ENCODE data around the gene P2RY12.

P2RY12 gene

GRCh38 chr3:151315846-151316245 lies 68.7 kb downstream of the P2RY12 start:
- intact Hi-C loops (cut with DNase I), result no loop called here
- DNase-seq, result no peak

DNA sequence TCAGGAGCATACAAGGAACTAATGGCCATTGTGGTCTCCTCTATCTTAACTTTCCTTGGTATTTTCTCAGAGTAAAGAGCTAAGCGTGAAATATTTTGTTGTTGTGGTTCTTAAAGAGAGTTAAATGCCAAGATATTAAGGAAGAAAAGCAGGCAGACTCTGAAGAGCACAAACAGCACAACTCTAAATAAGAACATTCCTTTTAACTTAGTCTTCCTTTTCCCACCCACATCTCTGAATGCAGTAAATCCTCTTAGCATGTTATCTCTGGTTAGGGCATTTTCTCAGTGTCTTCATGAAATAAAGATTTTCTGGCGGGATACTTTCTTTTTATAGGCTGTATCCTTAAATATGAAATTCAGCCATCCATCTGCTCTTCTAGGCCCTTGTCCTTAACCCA lies 69.4 kb downstream of the P2RY12 start:
- intact Hi-C loops (cut with DNase I), result no loop called here
- DNase-seq, result no peak

DNA sequence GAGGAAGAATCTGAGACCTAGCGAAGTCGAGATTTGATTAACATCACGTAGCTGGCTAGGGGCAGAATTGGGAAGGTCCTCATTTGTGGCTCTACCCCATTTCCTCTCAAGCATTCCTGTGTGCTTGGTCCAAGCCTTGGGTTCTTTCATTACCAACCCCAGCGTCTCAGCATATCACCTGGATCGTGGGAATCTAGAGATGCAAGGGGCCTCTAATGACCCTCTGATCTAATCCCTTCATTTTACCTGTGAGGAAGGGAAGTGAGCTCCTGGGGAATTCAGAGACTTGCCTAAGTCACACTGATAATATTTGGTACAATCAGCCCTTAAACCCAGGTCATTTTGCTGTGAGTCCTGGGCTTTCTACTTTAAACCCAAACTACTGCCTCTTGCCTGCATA lies 70.0 kb downstream of the P2RY12 start:
- DNase-seq, result no peak
- intact Hi-C loops (cut with DNase I), result no loop called here

GRCh38 chr3:151314137-151314536 lies 70.4 kb downstream of the P2RY12 start:
- no peak for DNase-seq
- intact Hi-C loops (cut with DNase I), result no loop called here

- DNase-seq, result no peak
- intact Hi-C loops (cut with DNase I), result no loop called here
Observed at GRCh38 chr3:151312972-151313371, 71.6 kb downstream of the P2RY12 start.

DNA sequence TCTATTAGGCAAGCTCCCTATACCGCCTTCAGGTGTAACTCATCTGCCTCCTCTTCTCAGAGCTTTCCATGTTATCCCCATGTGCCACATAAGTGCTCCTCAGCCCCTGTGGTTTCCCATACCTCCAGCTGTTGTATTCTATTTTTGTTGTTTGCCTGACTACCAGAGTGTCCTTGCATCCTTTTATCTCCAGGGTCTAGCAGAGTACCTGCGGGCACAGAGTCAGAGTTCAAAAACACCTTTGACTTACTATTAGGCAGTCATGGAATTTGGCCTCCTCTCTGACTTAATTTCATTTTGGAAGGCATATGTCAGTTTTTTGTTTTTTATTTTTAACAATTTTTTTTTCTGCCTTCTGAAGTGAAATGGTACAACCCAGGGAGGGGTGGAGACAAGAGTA lies 75.0 kb downstream of the P2RY12 start:
- no peak for DNase-seq
- intact Hi-C loops (cut with DNase I), result no loop called here

DNA sequence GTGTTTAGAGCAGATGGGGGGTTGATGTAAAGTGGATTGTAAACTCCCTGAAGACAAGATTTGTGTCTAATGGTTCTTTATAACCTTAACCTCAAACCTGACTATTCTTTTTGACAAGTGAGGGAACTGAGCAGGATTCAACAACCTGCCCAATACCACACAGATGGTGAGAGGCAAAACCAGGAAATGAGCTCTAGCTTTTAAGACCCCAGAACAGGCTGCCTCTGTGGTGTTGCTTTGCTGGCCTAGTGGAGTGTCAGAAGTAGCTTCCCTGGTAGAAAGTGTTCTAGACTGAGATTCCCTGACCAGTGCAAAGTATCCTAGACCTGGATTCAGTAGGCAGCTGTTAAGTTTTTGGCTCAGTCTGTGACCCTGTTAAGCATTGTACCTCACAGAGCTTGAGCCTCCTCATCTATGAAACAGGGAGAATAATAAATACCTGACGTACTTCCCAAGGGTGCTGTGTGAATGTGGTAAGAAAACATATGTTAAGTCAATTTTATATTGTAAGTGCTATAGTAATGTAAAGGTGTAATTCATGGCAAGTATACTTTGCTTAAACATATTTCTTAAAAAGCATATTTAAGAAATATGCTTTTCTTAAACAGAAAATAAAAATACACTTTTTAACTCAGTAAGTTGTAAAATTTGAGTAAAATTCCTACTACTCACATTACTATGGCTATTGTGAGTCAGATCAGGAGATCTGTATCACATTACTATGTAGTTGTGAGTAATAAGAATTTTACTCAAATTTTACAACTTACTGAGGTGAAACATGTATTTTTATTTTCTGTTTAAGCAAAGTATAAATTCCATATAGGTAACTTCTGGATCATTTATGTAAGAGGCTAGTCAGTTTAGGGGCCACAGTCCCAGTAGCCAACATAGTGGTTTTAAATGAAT lies 76.7 kb downstream of the P2RY12 start:
- DNase-seq, result no peak
- intact Hi-C loops (cut with DNase I), result no loop called here

GRCh38 chr3:151307131-151307530 lies 77.4 kb downstream of the P2RY12 start:
- intact Hi-C loops (cut with DNase I), result no loop called here
- no peak for DNase-seq

DNA sequence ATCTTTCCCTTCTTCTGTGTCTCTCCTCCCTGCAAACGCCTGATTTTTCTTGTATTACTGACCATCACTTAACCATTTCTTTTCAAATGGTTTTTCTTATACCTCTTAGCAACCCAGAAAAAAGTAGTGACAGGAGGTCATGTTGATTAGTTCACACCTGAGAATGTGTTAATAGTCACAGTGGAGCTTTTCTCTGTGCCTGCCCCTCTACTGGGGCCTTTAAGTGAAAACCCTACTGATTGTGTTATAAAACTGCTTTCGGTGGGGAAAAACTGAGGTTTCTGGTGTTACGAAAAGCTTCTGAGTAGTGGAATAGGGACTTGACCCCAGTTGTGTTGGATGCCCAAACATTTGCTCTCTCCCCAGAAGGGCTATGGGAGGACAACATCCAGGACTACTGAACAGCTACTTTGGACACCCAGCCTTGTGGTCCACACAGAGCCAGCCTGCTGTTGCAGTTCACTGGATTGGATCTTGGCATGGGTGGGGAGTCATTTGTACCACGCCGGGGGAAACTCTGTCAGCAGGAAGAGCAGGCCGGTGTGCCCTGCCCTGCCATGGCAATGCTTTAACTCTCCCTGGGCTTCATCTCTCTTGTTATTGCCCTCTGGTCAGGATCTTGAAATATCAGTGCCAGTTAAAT lies 78.3 kb downstream of the P2RY12 start:
- intact Hi-C loops (cut with DNase I), result no loop called here
- DNase-seq, result no peak

- DNase-seq, result no peak
- intact Hi-C loops (cut with DNase I), result no loop called here
Observed at GRCh38 chr3:151305775-151306151, 78.8 kb downstream of the P2RY12 start.

DNA sequence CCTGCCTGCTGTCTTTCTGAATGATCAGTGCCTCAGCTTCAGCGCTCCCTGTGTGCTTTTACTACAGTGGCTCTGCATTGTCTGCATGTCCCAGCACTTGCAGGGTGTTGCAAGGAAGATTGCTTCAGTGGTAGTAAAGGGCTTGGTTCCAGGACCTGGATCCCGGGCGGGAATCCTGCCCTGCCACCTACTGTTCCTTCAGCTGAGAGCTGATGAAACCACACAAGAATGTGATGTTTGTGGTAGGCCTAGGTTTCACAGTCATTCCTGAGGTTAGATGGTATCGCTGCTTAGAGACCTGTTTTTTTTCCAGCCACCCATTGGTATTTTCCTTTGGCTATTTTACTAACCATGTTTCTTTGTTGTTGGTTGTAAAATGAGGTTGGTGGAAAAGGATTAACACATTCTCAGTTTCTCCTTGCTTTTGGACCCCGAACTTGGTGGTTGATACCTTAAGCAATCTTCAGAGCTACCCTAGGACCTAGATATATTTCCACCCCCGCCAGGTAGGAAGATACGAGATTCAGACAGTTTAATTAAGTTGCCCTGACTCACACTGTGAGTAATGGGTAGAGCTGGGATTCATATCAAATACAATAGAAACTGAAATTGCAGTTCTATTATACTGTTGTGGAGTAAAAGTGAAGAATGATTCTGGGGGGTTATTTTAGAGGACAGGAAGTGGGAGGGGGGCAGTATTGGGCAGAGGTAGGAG lies 79.3 kb downstream of the P2RY12 start:
- intact Hi-C loops (cut with DNase I), result no loop called here
- DNase-seq, result peak in 34 of 42 donors; percentile 17 to 73 (median 40)

DNA sequence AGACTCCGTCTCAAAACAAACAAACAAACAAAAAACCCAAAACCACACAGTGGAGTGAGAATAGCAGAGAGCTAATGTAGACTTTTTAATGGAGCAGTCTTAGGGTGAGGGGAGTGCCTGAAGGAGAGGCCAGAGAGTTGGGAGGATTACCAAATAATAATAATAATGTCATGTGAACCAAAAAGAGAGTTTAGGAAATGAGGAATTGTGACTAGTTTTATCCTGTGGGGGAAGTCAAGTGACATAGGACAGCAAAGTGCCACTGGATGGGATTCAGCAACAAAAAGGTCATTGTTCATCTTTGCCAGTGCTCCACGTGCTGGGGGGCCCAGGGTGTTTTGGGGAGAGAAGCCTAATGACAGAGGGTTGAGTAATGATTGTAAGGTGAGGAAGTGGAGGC lies 80.8 kb downstream of the P2RY12 start:
- intact Hi-C loops (cut with DNase I), result no loop called here

GRCh38 chr3:151301787-151302186 lies 82.8 kb downstream of the P2RY12 start:
- no peak for DNase-seq
- intact Hi-C loops (cut with DNase I), result no loop called here

More for the DNA sequence above, 80.8 kb downstream of the P2RY12 start:
- DNase-seq, result no peak

GRCh38 chr3:151300539-151300938 lies 84.0 kb downstream of the P2RY12 start:
- DNase-seq, result no peak
- intact Hi-C loops (cut with DNase I), result no loop called here

- DNase-seq, result no peak
Observed at GRCh38 chr3:151299006-151299405, 85.5 kb downstream of the P2RY12 start.

GRCh38 chr3:151297429-151297828 lies 87.1 kb downstream of the P2RY12 start:
- intact Hi-C loops (cut with DNase I), result no loop called here
- DNase-seq, result no peak

More at GRCh38 chr3:151299006-151299405, 85.5 kb downstream of the P2RY12 start:
- intact Hi-C loops (cut with DNase I), result no loop called here

GRCh38 chr3:151296226-151296625 lies 88.3 kb downstream of the P2RY12 start:
- intact Hi-C loops (cut with DNase I), result no loop called here
- no peak for DNase-seq

GRCh38 chr3:151293127-151293526 lies 91.4 kb downstream of the P2RY12 start:
- peak in 3 of 42 donors; percentile 12 to 26 (median 25) for DNase-seq
- intact Hi-C loops (cut with DNase I), result no loop called here

- DNase-seq, result no peak
- intact Hi-C loops (cut with DNase I), result no loop called here
Observed at GRCh38 chr3:151290673-151291072, 93.9 kb downstream of the P2RY12 start.

- intact Hi-C loops (cut with DNase I), result no loop called here
- DNase-seq, result no peak
Observed at GRCh38 chr3:151289445-151289844, 95.1 kb downstream of the P2RY12 start.
